Thoracic aorta endothelial cell (primary cell): Measurements from ENCODE around the gene RAP2B. TPM values are rescaled to one million over a fixed set of nuclear protein-coding genes. Genes with fewer than 3 reads are reported as not detected.

ENCODE experiments used
- total RNA-seq: library from RNA; depleted of rRNA; stranded (reverse); fragments of >200 nt; gene quantifications from 2 replicates; pipeline ENCODE4 v1.2.3, GENCODE V29; 2012

RAP2B gene
- 37.1 and 45.9 TPM in 2 replicates for total RNA-seq

GRCh38 chr3:153161714-153162512 lies at the start of gene RAP2B:
TSS of gene RAP2B (plus strand) at chr3:153162226. CDS start at chr3:153162694, 468 bp downstream.

